Thyroid gland (tissue), 4 donors: ENCODE measurements around the gene HTT-AS.

Experiments used
- POLR2A ChIP-seq, 2 donors: fragments of 450-650 bp; IDR thresholded peaks; one replicate each; pipeline ENCODE4 v1.6.1; 2017; ENCODE audit warnings: antibody characterized with exemption in 2 of 2, mild to moderate bottlenecking in 2 of 2, moderate library complexity in 1 of 2
- TF ChIP-seq, protein P1 (sequence below), 6 experiments: fragments of 200-600 bp in 3 of 6; fragments of 450-650 bp in 3 of 6; sonication (generic) in 3 of 6; IDR thresholded peaks; one replicate each; pipeline ENCODE4 v1.5.1; 2016 to 2019; ENCODE audit warnings: antibody characterized with exemption in 6 of 6, mild to moderate bottlenecking in 2 of 6, inconsistent platforms in 1 of 6, moderate library complexity in 1 of 6

DNA sequence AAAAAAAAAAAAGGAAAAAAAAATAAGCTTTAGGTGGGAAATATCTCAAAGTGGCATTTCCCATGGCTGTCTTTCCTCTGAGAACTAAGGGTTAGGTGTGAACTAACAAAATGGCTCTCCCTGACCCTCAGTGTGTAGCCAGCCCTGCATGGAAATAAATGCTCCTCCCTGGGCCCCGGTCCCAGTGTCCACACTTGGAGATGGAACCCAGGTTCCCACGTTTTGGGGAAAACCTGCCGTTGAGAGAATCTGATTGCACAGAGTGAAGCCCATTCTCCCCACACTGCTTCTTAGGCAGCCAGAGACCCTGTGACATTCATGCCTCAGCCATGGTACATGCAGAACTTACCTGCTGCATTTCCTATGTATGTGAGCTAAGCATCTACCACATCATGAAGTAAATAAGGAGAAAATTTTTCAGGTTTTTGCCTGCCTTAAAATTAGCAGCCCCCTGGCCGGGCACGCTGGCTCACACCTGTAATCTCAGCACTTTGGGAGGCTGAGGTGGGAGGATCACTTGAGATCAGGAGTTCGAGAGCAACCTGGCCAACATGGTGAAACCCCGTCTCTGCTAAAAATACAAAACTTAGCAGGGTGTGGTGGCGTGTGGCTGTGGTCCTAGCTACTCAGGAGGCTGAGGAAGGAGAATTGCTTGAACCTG is 34.5 kb downstream of the HTT-AS start:
- TF ChIP-seq, protein P1, sequence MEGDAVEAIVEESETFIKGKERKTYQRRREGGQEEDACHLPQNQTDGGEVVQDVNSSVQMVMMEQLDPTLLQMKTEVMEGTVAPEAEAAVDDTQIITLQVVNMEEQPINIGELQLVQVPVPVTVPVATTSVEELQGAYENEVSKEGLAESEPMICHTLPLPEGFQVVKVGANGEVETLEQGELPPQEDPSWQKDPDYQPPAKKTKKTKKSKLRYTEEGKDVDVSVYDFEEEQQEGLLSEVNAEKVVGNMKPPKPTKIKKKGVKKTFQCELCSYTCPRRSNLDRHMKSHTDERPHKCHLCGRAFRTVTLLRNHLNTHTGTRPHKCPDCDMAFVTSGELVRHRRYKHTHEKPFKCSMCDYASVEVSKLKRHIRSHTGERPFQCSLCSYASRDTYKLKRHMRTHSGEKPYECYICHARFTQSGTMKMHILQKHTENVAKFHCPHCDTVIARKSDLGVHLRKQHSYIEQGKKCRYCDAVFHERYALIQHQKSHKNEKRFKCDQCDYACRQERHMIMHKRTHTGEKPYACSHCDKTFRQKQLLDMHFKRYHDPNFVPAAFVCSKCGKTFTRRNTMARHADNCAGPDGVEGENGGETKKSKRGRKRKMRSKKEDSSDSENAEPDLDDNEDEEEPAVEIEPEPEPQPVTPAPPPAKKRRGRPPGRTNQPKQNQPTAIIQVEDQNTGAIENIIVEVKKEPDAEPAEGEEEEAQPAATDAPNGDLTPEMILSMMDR (IDR thresholded peaks at IDR 0.05), result no peak
- TF ChIP-seq POLR2A (IDR thresholded peaks at IDR 0.05), result no peak
